Medulla oblongata (tissue), 1 donor: Measurements from ENCODE around the gene IFNL1.
"Not testable (repeated sequence)": the region's sequence is repeated elsewhere in the genome, so short reads cannot be mapped to it uniquely, and the experiment has no call there.

Experiments
- DNase-seq: peaks from one replicate; pipeline ENCODE4 v3.0.0-alpha.2; 2015; ENCODE audit errors: extremely low spot score

IFNL1 gene

DNA sequence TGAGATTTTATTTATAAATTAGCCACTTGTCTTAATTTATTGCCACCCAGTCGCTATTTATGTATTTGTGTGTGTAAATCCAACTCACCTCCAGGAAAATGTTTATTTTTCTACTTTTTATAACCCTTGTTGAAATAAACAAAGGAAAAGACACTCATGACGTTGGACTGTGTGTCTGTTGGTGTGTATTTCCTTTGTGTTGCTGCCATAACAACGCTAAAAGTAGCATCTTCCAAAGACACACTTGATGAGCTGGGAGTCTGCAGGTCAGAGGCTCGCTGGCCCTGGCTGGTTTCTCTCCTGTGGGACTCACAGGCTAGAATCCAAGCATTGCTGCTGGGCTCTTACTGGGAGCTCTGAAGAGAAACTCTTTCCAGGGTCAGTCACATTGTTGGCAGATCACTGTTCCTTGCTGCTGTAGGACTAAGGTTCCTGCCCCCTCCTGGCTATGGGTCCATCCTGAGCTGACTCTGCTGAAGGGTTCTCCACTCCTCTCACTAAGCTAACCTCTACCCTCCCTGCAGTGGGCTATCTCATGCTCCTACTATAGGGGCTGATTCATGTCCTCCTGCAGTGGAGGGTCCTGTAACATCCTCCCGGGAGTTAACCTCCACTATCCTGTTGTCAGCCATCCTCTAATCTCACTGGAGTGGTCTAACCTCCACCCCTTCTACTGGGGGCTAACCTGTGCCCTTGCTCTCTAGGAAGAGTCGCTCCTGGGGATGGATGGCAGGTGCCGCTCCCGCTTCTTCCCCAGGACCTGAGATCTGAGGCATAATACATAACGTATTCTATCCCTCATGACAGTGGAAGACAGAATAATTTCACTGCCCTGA lies 26.0 kb upstream of the IFNL1 start:
- DNase-seq: no peak

DNA sequence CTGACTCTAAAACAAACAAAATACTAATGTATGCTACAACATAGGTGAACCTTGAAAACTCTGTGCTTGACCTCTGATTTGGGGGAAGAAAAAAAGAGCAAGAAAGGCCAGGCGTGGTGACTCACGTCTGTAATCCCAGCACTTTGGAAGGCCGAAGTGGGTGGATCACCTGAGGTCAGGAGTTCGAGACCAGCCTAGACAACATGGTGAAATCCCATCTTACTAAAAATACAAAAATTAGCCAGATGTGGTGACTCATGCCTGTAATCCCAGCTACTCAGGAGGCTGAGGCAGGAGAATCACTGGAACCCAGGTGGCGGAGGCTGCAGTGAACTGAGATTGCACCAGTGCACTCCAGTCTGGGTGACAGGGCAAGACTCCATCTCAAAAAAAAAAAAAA lies 22.3 kb upstream of the IFNL1 start:
- DNase-seq: not testable (repeated sequence)

GRCh38 chr19:39275578-39275977 lies 20.6 kb upstream of the IFNL1 start:
- DNase-seq: no peak

DNA sequence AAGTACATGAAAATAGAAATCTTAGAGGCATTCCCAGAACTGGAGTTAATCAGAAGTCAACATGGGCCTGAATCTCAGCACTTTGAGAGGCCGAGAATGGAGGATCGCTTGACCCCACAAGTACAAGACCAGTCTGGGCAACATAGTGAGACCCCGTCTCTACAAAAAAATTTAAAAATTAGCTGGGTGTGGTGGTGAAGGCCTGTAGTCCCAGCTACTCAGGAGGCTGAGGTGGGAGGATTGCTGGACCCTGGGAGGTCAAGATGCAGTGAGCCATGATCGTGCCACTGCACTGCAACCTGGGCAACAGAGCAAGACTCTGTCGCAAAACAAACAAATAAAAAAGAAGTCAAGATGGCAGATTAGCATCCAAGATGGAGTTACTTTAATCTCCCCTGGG lies 19.5 kb upstream of the IFNL1 start:
- DNase-seq: no peak

GRCh38 chr19:39277598-39277997 lies 18.6 kb upstream of the IFNL1 start:
- DNase-seq: no peak

DNA sequence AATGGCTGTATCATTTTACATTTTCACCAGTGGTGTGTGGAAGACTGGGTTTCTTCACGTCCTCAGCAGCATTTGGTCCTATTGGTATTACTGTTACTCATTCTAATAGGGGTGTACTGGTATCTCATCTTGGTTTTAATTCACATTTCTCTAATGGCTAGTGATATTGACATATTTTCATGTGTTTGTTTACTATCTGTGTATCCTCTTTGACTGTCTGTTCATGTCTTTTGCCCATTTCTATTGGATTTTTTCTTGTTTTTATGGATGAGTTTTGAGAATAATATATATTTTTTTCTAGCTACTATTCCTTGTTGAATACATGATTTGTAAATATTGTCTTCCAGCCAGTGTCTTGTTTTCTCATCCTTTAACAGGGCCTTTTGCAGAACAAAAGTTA lies 14.2 kb upstream of the IFNL1 start:
- DNase-seq: no peak

DNA sequence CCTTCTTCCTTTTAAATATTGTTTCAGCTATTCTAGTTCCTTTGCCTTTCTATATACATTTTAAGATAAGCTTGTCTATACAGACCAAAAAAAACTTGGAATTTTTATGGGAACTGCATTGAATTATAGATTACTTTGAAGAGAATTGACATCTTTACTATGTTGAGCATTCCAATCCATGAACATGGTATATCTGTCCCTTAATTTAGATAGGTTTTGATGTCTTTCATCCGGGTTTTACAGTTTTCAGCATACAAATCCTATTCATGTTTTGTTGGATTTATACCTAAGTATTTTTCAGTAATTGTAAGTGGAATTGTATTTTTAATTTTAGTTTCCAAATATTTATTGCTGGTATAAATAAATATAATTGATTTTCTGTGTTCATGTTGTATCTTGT lies 12.2 kb upstream of the IFNL1 start:
- no peak for DNase-seq

DNA sequence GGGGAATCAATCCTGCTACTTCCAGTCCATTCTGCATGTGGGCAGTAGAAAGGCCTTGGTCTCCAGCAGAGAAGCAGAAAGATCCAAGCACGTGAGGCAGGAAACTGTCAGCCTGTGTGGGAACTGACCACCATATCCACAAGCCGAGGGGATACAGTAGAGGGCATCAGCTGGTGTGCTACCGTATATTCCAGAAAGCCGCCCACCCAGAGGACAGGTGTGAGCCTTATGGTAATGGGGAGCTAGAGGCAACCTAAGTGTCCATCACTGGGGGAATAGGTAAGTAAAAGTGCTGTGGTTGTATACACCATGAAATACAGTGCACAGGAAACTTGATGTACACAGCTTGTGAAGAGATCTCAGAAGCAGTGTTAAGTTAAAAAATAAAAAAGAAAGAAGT lies 2.8 kb upstream of the IFNL1 start:
- no peak for DNase-seq

DNA sequence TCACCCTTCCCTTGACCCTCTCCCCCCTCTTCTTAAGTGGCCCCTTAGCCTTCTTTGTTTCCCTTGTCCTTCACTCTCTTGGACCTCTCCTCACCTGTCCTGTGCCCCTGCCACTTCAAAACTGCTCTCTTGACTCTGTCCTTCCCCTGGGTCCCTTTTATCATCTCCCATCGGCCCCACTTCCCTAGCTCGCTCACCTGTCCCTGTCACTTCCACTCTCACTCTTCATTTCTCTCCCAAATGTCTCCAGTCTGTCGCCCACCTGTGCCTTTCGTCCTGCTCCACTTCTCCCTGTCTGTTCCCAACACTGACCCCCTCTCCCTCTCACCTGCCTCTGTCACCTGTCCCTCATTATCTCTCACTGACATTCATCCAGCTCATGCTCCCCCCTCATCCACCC lies 699 bp downstream of the IFNL1 start:
- DNase-seq: no peak

GRCh38 chr19:39297931-39298634 lies 1.9 kb downstream of the IFNL1 start:
- DNase-seq: no peak

DNA sequence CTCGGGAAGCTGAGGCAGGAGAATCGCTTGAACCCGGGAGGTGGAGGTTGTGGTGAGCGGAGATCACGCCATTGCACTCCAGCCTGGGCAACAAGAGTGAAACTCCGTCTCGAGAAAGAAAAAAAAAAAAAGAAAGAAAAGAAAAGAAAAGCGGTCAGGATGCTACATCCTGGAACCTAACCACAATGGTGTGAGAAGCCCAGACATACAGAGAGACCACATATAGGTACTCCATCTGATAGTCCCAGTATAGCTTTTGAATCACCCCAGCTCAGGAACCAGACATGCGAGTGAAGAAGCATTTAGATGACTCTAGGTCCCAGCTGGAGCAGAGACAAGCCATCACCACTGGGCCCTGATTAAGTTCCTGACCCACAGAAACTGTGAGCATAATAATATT lies 3.2 kb downstream of the IFNL1 start:
- DNase-seq: no peak

GRCh38 chr19:39299832-39300231 lies 3.6 kb downstream of the IFNL1 start:
- no peak for DNase-seq

DNA sequence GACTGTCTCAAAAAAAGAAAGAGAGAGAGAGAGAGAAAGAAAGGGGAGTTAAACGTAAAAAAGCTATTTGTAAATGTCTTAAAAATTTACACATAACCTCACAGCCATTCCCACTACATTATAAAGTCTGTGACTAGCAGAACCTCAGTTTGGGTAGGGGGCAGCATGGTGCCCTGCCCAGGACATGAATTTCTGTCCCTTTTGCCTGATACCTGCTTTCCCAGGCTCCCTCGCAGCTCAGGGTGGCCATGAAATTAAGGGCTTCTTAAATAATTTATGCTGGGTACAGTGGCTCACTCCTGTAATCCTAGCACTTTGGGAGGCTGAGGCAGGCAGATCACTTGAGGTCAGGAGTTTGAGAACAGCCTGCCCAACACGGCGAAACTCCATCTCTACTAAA lies 4.8 kb downstream of the IFNL1 start:
- no peak for DNase-seq

GRCh38 chr19:39301562-39301961 lies 5.4 kb downstream of the IFNL1 start:
- no peak for DNase-seq

GRCh38 chr19:39303373-39304184 lies 7.4 kb downstream of the IFNL1 start:
- DNase-seq: no peak

DNA sequence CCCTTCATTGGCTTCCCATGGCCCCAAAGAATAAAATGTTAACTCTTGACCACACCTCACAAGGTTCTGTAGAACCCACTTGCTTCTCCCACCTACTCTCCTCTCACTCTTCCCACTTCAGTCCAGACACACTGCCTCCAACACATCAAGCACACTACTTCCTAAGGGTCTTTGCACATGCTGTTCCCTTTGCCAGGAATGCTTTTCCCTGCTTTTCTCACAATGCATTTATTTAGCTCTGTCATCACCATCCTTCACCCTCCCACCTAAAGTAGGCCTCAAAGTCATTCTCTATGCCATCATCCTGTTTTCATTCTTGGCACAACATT lies 7.9 kb downstream of the IFNL1 start:
- DNase-seq: no peak

DNA sequence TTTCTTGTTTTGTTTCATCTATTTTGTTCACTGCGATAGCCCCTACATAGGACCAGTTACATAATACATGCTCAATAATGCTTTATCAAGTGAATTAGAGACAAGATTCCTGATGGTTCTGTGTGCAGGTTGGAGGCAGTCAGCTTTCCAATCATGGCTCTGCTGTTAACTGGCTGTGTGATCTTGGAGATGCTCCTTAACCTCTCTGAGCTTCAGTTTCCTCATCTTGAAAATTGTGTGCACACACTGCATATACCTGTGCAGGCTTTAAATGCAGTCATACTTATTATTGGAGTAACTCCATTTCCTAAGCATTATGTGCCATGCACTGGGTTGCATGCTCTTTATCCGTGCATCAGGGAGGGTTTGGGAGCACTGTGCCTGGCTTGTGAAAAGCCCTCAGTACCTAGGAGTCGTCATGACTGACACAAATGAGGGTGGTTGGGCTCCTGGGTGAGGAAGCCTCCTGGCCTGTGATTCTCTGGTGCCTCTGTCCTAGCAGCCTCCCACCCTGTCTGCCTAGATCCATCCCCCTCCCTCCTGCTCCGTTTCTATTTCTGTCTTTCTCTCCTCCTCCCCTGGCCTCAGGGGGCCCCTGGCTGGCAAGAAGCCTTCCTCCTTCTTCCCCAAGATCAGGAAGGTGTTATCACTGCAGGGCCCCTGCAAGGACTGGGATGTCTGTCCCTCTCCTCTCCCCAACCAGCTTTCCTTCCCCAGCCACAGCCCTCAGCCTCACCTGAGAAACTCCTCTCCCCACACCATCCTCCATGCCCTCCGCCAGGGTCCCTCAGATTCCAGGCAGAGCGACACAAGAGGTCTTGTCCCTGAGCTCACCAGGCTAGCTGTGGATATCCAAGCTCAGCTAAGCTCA lies 8.7 kb downstream of the IFNL1 start:
- no peak for DNase-seq

- no peak for DNase-seq
Observed at GRCh38 chr19:39306075-39306474, 9.9 kb downstream of the IFNL1 start.

DNA sequence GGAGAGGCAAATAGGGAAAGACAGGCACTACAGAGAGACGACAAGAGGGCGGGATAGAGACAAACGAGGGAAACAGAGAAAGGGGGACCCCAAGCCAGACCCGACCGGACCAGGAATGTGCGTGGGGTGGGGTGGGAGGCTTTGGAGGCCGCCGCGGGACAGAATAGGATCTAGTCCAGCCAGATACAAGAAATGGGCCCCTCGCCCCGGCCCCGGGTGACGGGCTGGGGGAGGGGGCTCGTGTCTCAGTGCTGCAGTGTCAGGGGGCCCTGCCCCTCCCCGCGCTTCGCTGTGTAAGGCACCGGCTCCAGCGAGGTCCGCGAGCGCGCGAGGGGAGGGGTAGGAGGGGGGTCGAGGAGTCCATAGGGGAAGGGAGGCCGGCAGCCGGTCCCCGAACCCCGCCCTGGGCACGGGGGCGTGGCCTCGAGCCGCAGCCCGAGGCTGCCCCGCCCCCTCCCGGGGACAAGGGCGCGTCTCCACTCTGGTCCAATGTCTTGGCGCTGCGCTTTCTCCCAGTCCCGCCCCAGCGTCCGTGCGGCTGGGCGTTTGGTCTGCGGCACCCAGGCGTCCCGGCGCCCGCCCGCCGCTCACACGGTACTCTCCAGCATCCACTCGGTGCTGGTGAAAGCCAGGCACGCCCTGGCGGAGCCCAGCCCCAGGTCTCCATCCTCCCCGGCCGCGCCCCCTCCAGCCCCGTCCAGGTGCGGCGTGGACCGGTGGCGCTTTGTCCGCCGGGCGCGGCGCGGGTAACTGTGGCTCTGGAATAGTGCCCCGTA lies 11.0 kb downstream of the IFNL1 start:
- DNase-seq: no peak

- no peak for DNase-seq
Observed at GRCh38 chr19:39307822-39308530, 11.8 kb downstream of the IFNL1 start.
